Measurements from ENCODE around the gene RPL27.

- TF ChIP-seq CTCF (IDR thresholded peaks at IDR 0.05 in 4 of 5, conservative IDR thresholded peaks at IDR 0.05 in 1 of 5) (peak; percentile 91 to 97 (median 93)), POLR2A (IDR thresholded peaks at IDR 0.05) (peak; percentile 90 to 91)
Observed at GRCh38 chr17:42997984-42998938, at the start of gene RPL27.
